HG03108 (cell line): Measurements from ENCODE around the gene LMBR1.

Experiments used
- ATAC-seq: cut with Tn5 transposase; IDR thresholded peaks from one replicate; pipeline ENCODE4 v1.9.1; 2021; ENCODE audit warnings: moderate library complexity; ENCODE audit not compliant: unreplicated experiment

The LMBR1 gene

DNA sequence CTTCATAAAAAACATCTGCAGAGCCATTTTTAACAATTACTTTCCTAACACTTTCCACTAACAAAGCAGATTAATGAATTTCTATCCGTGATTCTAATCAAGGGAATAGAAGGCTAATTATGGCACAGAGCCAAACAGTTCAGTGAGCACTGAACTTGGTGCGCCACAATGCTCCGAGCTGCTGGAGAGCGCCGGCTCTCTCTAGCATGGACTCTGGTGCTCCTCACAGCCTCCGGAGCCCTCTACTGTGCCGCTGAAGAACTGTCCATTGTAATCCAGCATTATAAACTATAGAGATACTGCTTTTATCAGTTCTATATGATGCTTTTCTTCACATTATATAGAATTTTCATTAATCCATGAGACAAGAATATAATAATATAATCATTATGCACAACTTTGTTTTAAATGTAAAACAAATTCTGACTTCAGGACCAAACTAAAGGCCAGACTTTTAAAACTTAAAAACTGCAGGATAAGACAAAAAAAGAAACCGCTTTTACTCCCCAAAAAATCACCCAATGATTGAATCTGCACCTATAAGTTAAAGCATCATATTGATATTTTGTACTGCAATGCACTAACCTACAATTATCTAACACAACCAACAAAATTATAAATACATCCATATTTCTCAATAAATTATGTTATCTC, 128.8 kb downstream of the LMBR1 start:
- ATAC-seq, result no peak

DNA sequence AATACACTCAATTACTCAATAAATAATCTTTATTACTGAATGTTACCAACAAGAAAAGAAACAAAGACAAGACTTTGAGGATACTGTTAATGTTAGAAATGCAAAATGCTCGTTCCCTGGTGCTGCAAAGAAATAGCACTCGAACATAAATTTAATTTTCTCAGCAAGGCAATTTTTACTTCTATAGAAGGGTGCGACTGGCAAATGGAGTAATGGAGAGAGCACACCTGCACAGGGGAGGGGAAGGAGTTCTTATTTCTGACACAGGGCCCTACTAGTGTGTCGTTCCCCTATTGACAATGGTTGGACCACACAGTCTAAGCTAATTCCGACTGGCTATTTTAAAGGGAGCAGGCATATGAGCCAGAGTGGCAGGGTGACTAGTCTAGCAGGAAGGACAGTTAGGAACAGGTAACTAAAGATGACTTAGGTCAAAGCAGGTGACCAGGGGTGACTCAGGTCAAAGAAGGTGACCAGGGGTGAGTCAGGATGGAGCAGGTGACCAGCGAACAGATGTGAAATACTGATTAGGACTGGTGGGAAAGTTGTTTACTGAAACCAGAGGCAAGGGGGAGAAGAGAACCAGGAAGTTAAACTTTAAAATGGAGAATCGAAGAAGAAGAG, 133.3 kb downstream of the LMBR1 start:
- ATAC-seq, result no peak

DNA sequence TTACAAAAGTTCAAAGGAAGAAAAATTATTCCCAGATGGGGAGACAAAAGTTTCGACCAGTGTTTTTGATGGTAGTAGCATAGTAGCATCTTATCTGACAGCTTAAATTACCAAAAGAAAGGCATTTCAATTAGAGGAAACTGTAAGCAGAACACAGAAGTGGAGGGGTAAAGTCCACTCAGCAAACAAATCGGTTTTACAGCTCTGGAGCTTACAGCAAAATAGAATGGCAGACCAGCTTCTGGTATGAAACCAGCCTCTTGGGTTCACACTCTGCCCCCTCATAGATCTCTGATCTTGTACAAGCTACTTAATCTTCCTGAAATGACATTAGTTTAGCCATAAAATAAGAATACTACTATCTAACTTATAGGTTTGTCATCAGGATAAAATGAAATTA, 133.8 kb downstream of the LMBR1 start:
- ATAC-seq, result no peak

DNA sequence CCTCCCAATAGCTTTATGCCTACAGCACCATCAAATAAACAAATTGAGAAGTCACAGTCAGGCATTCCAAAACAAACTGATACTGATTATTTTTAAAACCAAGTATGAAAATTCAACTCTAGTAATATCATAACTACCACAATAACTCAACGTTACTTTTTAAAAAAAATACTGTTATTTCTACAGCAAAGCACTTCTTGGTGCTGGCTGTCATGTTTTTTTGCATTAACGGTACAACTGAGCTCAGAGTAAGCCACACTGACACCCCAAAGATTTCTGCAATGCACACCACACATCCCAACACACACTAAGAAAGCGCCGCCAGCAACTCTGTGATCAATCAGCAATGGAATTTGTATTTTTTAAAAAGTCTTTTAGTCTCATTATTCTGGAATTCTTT, 138.8 kb downstream of the LMBR1 start:
- ATAC-seq, result no peak

DNA sequence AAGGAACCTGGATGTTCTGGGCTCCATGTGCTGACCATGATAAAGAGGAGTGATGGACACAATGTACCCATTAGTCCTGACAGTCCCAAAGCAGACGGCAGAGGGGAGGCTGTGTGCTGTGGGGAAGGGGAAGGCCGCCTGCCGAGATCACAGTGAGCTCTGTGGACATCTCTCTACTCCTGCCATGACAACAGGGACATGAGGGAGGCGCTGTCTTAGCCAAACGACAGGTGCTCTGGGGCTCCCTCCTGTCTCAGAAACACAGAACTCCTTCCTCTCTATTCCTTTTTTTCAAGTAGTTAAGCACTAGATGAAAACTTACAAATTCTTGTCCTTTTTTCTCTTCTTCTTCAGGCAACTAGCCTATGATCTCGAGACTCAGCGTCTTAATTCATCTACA, 139.4 kb downstream of the LMBR1 start:
- ATAC-seq, result no peak

DNA sequence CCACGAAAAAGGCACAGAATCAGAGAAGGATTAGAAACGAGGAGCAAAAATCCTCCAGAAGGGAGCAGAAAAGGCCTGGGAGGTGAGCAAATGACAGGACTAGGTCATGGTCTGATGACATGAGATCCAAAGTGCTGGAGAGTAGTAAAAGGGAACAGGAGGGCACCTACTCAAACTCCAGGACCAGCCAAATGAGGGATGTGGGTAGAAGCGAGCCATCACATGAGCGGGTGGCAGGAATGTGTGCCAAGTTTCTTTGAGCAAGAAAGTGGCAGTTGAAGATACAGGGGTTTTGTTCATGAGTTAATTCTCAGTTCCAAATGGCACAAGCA, 139.8 kb downstream of the LMBR1 start:
- no peak for ATAC-seq

DNA sequence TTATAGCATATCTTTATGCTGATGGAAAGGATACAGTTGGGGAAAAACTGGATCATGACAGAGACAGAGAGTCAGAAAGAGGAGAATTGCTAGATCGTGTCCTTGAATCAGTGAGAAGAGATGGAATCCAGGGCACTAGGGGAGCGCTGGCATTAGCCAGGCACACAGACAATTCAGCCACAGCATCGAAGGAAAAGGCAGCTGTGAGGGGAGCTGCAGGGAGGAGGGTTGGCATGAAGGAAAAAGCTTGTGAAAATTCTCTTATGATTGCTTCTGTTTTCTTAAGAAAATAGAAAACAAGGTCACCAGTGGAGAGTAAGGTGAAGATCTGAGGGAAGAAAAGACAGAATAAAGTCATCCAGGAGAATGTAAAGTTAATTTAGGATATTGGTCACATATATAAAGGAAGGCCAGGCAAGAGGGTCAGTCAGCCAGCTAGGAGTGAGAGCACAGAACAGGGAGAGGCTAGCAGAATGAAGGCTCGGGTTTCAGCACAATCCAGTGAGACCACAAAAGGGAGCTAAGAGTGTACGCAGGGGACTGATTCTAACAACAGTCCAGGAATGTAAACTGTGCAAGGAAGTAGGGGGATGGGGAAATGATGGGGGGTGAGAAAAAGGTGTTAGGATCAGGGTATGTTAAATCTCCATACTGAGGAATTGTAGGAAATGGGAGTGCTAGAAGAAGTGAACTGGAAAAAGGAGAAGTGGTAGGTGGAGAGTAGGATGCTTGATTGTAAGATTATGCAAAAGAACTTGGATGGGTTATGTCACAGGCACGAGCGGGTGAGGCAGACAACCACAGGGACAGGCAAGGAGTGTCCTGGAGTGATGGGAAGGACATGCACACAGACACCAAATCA, 140.4 kb downstream of the LMBR1 start:
- ATAC-seq, result no peak

DNA sequence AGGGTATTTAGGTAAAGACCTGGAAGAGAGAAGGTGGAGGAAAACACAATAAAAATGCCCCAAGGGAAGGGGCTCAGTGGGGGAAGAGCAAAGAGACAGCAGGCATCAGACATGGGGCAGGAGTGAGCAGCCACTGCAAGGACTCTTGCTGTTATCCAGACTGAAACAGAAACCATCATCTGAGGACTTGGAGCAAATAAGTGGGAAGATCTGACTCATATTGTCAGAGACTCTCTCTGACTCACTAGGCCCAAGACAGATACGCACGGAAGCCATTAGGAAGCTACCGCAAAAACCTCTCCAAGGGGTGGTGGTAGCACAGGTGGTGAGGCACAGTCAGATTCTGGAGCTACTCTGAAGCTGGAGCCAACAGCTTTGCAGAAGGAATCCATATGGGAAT, 141.7 kb downstream of the LMBR1 start:
- ATAC-seq, result no peak

DNA sequence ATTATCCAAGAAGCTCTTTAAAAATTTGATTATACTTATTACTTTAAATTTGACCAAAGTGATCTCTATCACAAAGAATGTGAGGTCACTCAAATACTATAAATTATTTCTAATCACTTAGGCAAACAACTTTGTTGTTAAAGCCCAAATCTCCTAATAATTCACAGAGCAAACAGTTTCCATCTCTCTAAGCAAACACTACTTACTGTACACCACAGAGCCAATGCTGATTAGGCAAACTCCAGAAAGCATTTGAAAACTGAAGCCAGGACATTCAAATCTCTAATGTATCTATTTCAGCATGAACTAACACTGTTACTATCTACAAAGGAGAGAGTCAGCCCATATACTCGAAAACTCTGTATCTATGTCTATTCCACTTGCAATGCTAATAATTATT, 145.3 kb downstream of the LMBR1 start:
- no peak for ATAC-seq

DNA sequence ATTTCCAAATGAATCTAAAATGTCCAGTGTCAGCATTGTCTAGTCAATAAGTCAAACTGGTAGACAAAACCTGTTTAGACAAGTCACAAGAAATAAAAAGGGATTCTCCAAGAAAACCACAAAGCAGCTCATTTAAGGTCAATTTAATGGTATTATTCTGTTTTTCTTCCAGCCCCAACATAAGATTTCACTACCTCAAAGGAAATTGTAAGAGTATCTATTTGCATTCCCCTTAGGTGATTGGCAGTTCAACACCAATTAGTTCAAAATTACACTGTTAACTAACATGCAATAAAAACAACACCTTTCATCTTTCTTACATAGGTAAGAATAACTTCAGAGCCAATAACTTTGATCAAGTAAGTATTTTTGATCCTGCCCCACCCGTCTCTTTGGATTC, 146.1 kb downstream of the LMBR1 start:
- ATAC-seq, result no peak

DNA sequence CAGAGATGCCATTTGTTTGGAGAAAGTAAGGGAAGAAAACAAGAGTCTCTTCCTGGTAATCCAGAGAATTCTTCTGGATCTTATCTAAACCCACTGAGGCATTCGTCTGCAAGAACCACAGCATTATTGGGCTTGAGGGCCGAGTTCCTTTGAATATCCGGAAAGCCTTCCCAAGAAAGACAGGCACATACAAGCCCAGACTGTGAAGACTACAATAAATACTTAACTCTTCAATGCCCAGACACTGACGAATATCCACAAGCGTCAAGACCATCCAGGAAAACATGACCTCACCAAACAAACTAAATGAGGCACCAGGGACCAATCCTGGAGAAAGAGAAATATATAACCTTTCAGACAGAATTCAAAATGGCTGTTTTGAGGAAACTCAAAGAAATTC, 153.4 kb downstream of the LMBR1 start:
- ATAC-seq, result no peak

DNA sequence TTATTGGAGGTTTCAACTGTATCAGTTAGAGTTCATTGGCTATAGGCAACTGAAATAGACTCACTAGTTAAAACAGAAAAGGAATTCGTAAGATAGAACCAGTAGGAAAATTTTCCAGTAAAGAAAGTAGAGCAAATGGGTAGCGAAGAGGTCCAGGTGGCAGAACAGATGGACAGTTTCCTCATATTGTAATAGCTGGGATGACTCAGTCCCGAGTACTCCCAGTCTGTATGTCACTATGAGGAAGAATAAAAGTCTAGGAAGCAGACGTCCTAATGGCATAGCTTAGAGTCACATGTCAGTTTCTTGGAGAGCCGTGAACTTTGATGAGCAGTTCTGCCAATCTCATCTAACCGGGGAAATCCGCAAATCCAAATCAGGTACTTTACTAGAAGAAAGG, 157.1 kb downstream of the LMBR1 start:
- no peak for ATAC-seq

DNA sequence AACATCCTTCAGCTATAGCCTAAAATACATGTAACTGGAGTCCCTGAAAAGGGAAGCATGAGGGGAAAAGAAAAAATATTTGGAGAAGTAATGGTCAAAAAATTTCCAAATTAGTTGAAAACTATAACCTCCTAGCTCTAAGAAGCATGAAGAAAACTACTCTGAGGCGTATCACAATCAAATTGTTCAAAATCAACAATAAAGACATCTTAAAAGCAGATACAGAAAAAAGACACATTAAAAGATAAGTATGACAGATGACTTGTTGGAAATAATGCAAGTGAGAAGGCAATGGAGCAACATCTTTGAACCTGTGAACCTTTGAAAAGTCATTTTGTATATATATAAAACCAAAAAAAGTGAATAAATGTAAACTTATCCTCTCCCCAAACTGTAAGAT, 159.3 kb downstream of the LMBR1 start:
- ATAC-seq, result no peak

DNA sequence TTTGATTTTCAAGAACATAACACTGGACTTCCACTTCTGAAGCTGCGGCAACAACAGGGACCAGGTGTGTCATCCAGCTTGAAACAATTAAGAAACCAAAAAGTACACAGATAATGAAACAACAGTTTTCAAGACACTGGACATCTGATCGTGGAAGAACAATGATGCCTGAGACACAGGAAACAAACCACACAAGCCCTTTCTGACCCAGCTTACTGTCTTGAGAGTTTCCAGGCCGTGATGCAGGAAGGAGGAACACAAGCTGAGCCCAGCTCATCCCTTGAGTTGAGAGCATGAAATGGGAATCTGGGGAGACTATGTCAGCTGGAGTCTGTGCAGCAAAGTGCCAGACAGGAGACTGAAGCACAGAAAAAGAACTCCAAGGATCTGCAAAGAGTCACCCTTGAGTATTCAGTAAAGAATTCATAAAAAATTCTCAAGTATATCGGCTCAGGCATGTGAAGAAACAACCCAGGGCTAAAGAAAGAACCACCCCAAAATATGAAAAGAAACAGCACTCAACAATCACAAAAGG, 160.8 kb downstream of the LMBR1 start:
- no peak for ATAC-seq

DNA sequence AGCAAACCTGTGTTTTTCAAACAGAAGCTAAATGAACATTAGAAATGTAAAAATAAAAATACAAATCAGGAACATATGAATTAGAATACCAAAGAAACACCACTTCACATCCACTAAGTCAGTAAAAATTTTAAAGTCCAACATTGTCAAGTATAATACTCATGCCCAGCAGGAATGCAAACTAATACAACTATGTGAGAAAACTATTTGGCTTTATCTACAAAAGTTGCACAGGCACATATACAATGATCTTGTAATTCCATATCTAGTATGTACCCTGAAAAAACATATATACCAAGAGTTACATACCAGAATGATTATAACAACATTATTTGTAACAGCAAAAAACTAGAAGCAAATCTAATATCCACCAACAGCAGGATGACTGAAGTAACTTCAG, 161.3 kb downstream of the LMBR1 start:
- ATAC-seq, result no peak

DNA sequence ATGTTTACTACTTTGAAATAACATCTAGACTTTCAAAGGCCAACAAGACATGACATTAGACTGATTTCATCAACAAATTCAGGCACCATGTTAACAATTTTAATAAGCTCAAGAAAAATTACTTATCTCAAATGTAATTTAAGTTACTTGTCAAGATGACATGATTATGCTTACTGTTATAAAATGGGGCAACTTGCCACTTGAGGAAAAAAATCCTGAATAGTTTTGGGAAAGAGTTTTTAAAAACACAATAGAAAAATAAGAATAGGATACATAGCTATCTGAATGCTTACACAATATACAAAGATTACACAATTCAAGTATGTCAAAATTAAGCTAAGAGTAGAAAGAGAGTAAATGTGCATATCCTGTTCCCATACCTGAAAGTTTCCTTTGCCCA, 167.0 kb downstream of the LMBR1 start:
- ATAC-seq, result no peak

DNA sequence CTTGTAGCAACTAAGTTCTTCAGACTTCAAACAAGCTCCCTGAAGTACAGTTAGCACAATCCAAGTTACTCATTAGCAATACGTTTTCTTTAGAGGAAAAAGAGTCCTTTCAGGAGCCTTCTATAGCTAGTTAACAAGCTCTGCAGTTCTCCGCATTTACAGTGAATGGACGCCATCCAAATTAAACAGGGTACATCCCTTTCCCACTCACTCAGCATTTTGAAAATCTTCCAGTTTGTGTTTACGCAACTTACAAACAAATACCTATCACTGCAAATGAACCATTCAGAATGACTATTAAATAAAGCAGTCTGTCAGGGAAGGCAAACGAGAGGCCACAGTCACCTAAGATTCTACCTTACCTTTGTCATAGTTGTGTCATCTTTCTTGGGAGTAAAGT, 167.9 kb downstream of the LMBR1 start:
- ATAC-seq, result no peak

DNA sequence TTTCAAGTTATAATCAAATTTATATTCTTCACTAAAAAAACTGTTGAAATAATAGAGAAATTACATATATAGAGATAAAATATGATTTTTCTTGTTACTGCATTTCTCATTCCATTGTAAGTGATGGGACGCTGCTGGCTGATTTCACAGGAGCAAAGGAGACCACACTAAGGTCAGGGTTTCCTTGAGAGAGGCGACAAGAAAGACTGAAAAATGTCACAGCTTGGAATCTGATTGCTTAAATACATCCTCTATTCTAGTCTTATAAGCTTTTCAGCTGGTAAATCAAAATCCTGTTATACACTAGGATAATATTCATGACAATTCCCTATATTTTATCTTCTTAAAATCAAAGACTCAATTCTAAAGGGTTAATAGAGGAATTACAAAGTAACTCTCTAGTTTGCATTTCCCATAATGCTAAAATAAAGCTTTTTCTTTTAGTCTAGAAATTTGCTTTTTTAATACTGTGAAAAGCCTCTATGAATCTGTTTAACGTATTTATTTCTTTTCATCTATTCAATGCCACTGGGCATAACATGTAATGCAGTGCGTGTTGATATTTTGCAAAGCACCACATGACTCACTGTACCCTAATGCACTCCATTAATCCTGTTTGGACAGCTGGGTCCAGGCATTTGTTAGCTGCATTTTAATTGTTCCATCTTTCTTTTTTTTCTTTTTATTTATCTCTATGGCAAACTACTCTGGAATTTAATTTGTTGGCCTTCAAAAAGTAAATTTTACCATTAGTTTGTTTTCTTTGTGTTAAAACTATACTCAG, 170.7 kb downstream of the LMBR1 start:
- no peak for ATAC-seq

DNA sequence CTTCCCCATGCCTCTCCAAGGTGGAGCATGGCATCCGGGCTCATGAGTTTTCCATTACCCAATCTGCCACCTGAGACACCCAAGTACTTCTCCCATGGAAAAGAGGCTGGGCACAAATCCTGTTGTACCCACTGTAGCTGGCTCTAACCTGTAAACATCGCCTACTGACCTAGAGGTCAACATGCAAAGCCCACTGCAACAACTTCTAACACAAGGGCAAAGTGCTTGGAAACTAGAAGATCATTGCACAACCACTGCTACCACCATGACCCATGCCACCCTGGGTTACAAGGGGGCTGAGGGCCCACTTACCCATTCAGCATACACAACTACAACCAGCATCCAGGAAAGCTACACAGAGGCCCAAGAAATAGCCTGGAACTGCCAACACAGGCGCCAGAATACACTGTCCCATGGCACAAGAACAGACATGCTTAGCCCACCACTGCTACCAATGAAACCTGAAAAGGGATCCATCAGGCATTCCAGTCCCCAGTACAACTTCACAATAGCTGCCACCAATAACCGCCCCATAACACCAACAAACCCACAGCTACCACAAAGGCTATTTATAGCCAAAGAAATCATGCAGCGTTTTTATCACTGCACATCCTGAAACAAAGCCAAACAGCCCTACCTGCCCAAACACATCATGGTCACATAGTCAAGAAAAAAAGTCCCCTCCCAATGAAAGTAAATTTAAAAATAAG, 189.1 kb downstream of the LMBR1 start:
- no peak for ATAC-seq

DNA sequence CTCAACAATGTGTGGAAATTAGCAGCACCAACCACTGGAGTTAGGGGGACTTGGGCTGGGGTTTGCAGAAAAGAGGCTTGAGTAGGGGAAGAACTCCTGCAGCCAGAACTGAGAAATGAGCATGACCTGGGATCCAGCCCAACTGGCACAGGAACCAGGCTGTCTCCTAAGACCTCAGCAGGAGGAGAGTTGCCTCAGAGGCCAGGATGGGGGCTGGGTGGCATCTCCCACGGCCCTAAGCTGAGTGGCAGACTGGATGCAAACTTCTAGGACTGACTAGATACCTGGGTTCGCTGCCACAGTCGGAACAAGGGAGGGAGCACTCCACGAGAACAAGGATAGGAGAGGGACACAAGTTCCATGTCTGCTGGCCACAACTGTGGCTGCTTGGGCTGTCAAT, 189.8 kb downstream of the LMBR1 start:
- ATAC-seq, result no peak

DNA sequence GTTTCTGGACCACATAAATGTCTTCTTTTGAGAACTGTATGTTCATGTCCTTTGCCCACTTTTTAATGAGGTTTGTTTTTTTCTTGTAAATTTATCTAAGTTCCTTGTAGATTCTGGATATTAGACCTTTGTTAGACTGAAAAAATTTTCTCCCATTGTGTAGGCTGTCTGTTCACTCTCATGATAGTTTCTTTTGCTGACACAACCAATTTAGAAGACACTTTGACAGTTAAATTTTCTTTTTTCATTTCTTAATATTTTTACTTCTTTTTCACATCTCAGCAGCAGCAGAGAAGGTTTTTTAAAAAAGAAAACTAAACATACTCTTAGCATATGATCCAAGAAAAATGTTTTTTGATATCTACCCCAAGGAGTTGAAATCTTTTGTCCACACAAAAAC, 190.6 kb downstream of the LMBR1 start:
- ATAC-seq, result no peak
